Breast epithelium (tissue), 3 donors: ENCODE measurements around the gene MIER2.

Experiments
- POLR2A ChIP-seq: fragments of 450-650 bp; IDR thresholded peaks from one replicate; pipeline ENCODE4 v1.6.1; 2016; ENCODE audit warnings: antibody characterized with exemption, mild to moderate bottlenecking, moderate library complexity
- POLR2AphosphoS5 ChIP-seq, 3 donors: sonication (generic); formaldehyde crosslinking; IDR thresholded peaks; one replicate each; pipeline ENCODE4 v1.6.1; 2017; ENCODE audit warnings: antibody characterized with exemption in 3 of 3
- TF ChIP-seq, protein P1 (sequence below), 3 donors: fragments of 450-650 bp; IDR thresholded peaks; one replicate each; pipeline ENCODE4 v1.5.1; 2016 to 2017; ENCODE audit warnings: antibody characterized with exemption in 3 of 3, mild to moderate bottlenecking in 3 of 3, moderate library complexity in 3 of 3

DNA sequence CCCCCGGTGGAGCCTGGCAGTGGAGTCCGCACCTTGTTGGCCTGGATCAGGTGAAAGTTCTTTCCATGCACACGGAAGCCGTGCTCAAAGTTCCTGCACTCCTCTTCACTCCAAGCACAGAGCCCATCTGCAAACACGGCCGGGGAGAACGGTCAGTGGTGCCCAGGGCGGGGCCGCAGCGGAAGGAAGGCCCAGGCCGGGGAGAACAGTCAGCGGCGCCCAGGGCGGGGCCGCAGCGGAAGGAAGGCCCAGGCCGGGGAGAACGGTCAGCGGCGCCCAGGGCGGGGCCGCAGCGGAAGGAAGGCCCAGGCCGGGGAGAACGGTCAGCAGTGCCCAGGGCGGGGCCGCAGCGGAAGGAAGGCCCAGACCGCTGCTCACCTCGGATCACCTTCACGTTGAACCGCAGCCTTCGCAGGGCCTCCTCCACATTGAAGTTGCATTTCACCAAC lies 32.8 kb downstream of the MIER2 start:
- TF ChIP-seq, protein P1, sequence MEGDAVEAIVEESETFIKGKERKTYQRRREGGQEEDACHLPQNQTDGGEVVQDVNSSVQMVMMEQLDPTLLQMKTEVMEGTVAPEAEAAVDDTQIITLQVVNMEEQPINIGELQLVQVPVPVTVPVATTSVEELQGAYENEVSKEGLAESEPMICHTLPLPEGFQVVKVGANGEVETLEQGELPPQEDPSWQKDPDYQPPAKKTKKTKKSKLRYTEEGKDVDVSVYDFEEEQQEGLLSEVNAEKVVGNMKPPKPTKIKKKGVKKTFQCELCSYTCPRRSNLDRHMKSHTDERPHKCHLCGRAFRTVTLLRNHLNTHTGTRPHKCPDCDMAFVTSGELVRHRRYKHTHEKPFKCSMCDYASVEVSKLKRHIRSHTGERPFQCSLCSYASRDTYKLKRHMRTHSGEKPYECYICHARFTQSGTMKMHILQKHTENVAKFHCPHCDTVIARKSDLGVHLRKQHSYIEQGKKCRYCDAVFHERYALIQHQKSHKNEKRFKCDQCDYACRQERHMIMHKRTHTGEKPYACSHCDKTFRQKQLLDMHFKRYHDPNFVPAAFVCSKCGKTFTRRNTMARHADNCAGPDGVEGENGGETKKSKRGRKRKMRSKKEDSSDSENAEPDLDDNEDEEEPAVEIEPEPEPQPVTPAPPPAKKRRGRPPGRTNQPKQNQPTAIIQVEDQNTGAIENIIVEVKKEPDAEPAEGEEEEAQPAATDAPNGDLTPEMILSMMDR (IDR thresholded peaks at IDR 0.05) = no peak
- TF ChIP-seq POLR2A = no peak
- TF ChIP-seq POLR2AphosphoS5 (IDR thresholded peaks at IDR 0.05) = no peak
